Mucosa of descending colon (tissue), 3 donors: ENCODE results near the gene C6orf141. TPM values are rescaled to one million over a fixed set of nuclear protein-coding genes. Genes with fewer than 3 reads are reported as not detected.
A peak's percentile ranks its signal among the peaks of the same experiment; 100 is the strongest.

Experiments
- ATAC-seq: fragments of 200-7000 bp; cut with Tn5 transposase; one replicate; pipeline ENCODE4 v1.9.1; 2020; ENCODE audit warnings: mild to moderate bottlenecking, moderate library complexity
- DNase-seq, 3 donors: peaks; one replicate each; pipeline ENCODE4 v3.0.0-alpha.2; 2020
- H3K36me3 ChIP-seq: fragments of 200-600 bp; one replicate; pipeline ENCODE4 v1.8.0; 2021; ENCODE audit warnings: low read depth, mild to moderate bottlenecking
- H3K4me1 ChIP-seq: fragments of 200-600 bp; one replicate; pipeline ENCODE4 v1.8.0; 2021; ENCODE audit warnings: low read depth, mild to moderate bottlenecking
- H3K4me3 ChIP-seq: fragments of 200-600 bp; one replicate; pipeline ENCODE4 v1.8.0; 2021; ENCODE audit warnings: mild to moderate bottlenecking
- H3K9me3 ChIP-seq: fragments of 200-600 bp; one replicate; pipeline ENCODE4 v1.8.0; 2021; ENCODE audit warnings: mild to moderate bottlenecking
- intact Hi-C, 2 donors: fragments of 100-400 bp; cut with DNase I in 1 of 2; cut with micrococcal nuclease in 1 of 2; formaldehyde crosslinking; loops; one replicate each; pipeline versions ENCODE4 v1.11.0 to v1.11.1; 2022; cut with DNase I, micrococcal nuclease
- total RNA-seq, 3 donors: library from RNA; stranded (reverse); fragmentation: NEBNext Ultra II Directional in 2 of 3; extraction: Animal tissue kit (Norgen Biotek cat#: 25700) in 2 of 3; gene quantifications; one replicate each; pipeline versions ENCODE4 v1.2.1 to v1.2.4, GENCODE V29; 2021 to 2023
- TF ChIP-seq, protein P1 (sequence below): fragments of 200-600 bp; IDR thresholded peaks from one replicate; pipeline ENCODE4 v1.8.0; 2022; ENCODE audit warnings: antibody characterized with exemption, mild to moderate bottlenecking
- donor health status: DM: no; HTN: no; CAD: no; lungs with moderate emphysema.
- donor health status: DM: no; HTN: no; CAD: no.
- donor health status: DM: no; HTN: yes; CAD: no.

Gene C6orf141
- total RNA-seq, 3 donors from 2014 or later, result 4.1 to 10.6 (median 5.4) TPM

DNA sequence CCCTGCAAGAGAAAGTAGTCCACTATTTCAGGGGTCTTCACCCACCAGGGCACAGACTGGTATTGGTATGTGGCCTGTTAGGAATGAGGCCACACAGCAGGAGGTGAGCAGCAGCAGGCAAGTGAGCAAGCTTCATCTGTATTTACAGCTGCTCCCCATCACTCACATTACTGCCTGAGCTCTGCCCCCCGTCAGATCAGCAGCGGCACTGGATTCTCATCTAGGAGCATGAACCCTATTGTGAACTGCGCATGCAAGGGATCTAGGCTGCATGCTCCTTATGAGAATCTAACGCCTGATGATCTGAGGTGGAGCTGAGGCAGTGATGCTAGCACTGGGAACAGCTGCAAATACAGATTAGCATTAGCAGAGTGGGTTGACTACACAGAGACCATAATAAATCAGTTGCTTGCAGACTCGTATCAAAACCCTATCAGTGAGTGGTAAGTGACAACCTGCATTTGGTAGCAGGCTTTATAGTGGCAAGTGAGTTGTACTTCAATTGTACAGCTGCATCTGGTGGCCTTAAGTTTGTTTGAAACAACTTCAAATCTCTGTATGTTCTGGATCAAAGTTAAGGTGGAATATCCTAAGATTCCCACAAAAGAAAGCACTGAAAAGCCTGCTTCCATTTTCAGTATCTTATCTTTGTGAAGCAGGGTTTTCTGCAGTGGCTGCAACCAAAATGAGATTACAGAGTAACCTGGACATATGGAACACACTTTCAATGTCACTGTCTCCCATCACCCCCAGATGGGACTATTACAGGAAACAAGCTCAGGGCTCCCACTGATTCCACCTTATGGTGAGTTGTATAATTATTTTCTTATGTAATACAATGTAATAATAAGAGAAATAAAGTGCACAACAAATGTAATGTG lies 12.8 kb downstream of the C6orf141 start:
- no peak for DNase-seq
- no peak for ATAC-seq

DNA sequence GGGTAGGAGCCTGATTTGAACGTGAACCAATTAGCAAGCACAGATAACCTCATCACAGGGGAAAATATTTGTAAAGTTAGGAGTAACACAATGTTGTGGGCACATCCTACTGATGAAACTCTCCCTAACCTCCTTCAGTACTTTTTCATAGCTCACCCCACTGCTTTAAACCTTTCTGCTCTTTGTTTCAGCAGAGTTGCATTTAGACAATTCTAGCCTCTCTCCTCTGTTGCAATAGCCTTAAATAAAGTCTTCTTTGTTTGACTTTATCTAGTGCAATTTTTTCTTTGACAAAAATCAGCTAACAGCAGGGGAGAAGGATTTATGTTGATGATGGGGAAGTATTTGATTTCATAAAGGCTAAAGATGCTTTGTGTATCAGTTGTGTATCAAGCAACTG lies 14.1 kb downstream of the C6orf141 start:
- Histone ChIP-seq H3K36me3 (no peaks in the 10 kb centered on the region), H3K4me3 (no peak overlapping the region), H3K4me1 (no peaks in the 10 kb centered on the region), H3K9me3 (no peaks in the 10 kb centered on the region)
- TF ChIP-seq, protein P1, sequence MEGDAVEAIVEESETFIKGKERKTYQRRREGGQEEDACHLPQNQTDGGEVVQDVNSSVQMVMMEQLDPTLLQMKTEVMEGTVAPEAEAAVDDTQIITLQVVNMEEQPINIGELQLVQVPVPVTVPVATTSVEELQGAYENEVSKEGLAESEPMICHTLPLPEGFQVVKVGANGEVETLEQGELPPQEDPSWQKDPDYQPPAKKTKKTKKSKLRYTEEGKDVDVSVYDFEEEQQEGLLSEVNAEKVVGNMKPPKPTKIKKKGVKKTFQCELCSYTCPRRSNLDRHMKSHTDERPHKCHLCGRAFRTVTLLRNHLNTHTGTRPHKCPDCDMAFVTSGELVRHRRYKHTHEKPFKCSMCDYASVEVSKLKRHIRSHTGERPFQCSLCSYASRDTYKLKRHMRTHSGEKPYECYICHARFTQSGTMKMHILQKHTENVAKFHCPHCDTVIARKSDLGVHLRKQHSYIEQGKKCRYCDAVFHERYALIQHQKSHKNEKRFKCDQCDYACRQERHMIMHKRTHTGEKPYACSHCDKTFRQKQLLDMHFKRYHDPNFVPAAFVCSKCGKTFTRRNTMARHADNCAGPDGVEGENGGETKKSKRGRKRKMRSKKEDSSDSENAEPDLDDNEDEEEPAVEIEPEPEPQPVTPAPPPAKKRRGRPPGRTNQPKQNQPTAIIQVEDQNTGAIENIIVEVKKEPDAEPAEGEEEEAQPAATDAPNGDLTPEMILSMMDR, result no peak
- DNase-seq, result no peak
- intact Hi-C loops, result no loop called here
- no peak for ATAC-seq

More for the DNA sequence above, 12.8 kb downstream of the C6orf141 start:
- Histone ChIP-seq H3K9me3 (no peaks in the 10 kb centered on the region), H3K4me1 (no peaks in the 10 kb centered on the region), H3K4me3 (no peak overlapping the region), H3K36me3 (no peaks in the 10 kb centered on the region)
- intact Hi-C loops, result no loop called here
- TF ChIP-seq, protein P1, result no peak

DNA sequence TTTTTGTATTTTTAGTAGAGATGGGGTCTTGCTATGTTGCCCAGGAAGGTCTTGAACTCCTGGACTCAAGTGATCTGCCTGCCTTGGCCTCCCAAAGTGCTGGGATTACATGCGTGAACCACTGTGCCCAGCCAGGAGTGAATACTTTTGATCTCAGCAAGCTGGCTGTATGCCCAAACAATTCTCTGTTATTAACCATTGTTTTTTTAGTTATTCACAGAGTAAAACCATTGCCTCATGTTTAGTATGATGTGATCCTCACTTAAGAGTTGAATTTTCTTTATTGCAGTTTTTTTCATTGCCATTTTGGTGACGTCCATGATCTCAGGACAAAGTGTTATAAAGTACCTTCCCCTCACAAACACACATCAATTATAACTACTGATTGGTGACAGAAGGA lies 14.8 kb downstream of the C6orf141 start:
- no peaks in the 10 kb centered on the region for H3K9me3 ChIP-seq
- no peak for DNase-seq
- H3K4me3 ChIP-seq, result no peak overlapping the region
- no peaks in the 10 kb centered on the region for H3K4me1 ChIP-seq
- ATAC-seq, result no peak
- no peaks in the 10 kb centered on the region for H3K36me3 ChIP-seq
- intact Hi-C loops, result no loop called here
- TF ChIP-seq, protein P1, result no peak

DNA sequence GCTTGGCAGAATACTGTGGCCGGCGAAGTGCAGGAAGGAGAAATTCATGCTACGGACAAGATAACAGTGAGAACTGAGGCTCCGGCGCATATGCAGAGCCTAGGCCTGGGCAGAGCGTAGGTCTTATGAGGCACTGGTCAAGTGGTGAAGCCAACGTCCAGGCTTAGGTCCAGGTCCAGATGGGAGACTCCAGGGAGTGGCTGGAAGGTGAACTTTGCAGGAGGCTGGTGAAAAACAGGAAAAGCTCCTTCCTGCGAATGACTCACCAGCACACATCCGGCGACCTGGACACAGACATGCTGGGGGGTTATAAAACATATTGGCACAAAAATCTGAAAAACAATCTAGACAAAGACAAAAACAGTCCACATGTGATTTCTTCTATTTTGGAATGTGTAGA lies 15.4 kb downstream of the C6orf141 start:
- Histone ChIP-seq H3K9me3 (no peaks in the 10 kb centered on the region), H3K4me1 (no peaks in the 10 kb centered on the region), H3K4me3 (no peak overlapping the region), H3K36me3 (no peaks in the 10 kb centered on the region)
- TF ChIP-seq, protein P1, result no peak
- intact Hi-C loops, result no loop called here
- no peak for DNase-seq
- peak; percentile 62 for ATAC-seq

DNA sequence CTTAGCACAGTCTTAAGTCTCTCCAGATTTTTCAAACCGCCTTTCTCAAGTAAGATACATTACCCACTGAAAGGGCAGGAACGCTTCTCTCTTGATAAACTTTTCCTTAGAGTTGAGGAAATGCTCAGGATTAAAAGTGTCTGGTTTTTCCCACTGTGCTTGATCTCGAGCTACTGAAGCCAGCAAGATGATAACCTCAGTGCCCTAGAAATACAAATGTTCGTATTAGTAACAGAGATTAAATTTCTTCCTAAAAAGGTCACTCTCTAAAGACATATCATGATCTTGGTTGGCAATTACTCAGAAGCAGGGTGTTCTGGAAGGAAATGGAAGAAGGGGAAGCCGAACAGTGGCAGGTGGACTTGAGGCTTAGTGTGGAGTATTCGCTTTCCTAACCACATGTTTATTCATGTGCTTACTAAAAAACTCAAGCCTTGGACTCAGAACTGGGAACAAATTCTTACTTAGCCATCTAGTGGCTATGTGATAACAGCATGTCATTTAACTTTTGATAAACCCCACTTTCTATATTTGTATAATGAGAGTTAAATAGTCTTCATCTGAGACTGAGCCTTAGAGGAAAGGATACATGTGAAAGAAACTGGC lies 20.1 kb downstream of the C6orf141 start:
- no peaks in the 10 kb centered on the region for H3K36me3 ChIP-seq
- no peaks in the 10 kb centered on the region for H3K9me3 ChIP-seq
- no peaks in the 10 kb centered on the region for H3K4me1 ChIP-seq
- H3K4me3 ChIP-seq, result no peak overlapping the region
- intact Hi-C loops, result no loop called here
- DNase-seq, result no peak
- ATAC-seq, result no peak
- TF ChIP-seq, protein P1, result no peak
